ENCODE results near the gene PTPRE.

PTPRE gene

GRCh38 chr10:127943336-127943910 lies 36.5 kb downstream of the PTPRE start:
- H3K4me3 ChIP-seq (ENCODE audit: low read length): no peak overlapping the region
- no peak for TF ChIP-seq CTCF (conservative IDR thresholded peaks at IDR 0.05; ENCODE audit: low read depth, low read length)
- DNase-seq (ENCODE audit: low read depth): no peak

DNA sequence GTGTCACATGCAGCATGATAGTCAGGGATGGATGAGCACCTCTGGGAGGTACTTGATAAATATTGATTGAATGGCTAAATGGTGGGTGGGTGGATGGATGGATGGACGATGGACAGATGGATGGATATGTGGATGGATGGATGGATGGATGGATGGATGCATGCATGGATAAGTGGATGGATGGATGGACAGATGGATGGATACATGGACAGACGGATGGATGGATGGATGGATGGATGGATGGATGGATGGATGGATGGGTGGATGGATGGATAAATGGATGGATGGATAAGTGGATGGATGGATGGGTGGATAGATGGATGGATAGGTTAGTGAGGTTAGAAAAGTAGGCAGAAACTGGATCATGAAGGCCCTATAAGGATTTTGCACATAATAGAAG lies 37.4 kb downstream of the PTPRE start:
- no peak for DNase-seq (ENCODE audit: low read depth)
- TF ChIP-seq CTCF (conservative IDR thresholded peaks at IDR 0.05; ENCODE audit: low read depth, low read length): no peak
- no peak overlapping the region for H3K4me3 ChIP-seq (ENCODE audit: low read length)

DNA sequence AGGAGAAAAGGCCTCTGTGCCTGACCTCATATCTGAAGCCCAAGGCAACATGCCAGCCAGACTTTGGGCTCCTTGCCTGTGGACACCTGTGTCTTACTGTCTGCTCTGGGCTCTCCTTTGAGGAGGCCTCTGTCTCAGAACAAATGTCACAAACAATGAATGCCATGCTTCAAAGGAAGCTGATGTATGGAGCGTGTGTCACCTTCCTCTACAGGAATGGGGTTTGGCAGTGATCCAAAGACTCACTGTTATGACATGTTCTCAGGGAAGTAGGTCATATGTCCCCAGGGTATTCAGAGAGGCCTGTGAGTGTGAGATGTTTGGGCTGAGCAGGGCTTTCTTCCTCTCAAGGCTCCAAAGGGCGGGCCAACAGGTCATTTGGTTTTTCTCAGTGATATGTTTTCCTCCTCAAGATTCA lies 38.4 kb downstream of the PTPRE start:
- no peak overlapping the region for H3K4me3 ChIP-seq (ENCODE audit: low read length)
- no peak for TF ChIP-seq CTCF (conservative IDR thresholded peaks at IDR 0.05; ENCODE audit: low read depth, low read length)
- no peak for DNase-seq (ENCODE audit: low read depth)

DNA sequence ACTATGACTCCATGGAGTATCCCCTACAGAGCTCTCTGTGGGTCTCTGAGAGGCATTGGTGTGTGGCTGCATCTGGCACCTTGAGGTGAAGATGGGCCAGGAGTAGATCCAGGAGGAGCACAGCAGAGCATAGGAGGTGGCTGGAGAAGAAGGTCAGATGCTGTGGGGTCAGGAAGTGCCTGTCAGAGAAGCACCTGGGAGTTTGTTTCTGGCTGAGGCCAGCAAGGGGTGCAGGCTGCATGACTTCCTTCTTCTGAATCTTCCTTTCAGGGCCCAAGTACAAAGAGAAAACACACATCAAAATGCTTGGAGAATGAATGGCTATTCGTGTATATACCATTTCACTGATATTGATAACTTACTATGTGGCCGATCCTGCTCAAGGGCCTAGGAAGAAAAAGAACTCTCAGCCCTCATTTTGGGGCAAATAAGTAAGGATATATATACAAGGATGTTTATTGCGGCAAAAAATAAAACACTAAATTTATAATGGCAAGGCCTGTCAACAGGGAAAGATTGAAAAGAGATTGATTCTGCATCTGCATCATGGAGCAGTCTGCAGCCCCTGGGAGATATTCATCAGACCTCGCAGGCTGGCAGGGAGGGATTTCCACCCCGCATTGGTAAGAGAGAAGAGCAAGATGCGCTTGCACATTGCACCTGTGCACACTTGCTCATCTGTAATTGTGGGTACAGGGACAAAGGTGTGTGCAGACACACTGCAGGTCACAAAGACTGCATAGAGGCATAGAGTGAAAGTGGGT lies 39.2 kb downstream of the PTPRE start:
- no peak overlapping the region for H3K4me3 ChIP-seq (ENCODE audit: low read length)
- TF ChIP-seq CTCF (conservative IDR thresholded peaks at IDR 0.05; ENCODE audit: low read depth, low read length): no peak
- DNase-seq (ENCODE audit: low read depth): no peak

DNA sequence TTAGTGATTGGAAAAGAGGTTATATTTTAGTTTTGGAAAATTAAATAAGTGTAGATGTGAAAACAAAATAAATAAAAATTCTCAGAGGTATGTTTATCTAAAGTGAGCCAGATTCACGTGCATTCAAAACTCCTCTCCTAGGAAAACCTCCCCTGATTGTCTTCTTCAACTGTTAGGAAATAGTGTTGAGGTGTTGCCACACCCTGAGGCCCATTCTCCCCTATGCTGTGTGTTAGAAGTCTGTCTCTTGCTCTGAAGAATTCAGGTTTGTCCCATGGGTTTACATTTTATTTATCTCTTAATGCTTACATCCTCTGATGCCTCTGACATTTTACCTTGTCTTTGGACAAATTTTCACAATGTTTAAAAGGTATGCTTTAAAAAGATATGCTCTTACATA lies 40.3 kb downstream of the PTPRE start:
- no peak for TF ChIP-seq CTCF (conservative IDR thresholded peaks at IDR 0.05; ENCODE audit: low read depth, low read length)
- DNase-seq (ENCODE audit: low read depth): no peak
- no peak overlapping the region for H3K4me3 ChIP-seq (ENCODE audit: low read length)

DNA sequence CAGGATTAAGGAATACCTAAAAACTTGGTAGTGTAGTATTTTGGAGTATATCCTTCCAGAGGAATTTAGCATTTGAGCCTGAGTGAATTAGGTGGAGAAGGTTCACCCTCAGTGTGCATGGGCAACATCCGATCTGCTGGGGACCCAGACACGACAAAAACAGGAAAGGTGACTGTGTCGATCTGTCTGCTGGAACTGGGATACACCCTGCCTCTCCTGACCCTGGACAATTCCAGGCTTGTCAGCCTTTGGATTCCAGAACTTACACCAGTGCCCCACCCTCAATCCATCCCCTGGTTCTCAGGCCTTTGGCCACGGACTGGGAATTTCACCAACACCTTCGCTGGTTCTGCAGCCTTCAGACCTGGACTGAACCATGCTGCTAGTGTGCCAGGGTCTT lies 41.9 kb downstream of the PTPRE start:
- no peak for DNase-seq (ENCODE audit: low read depth)
- no peak for TF ChIP-seq CTCF (conservative IDR thresholded peaks at IDR 0.05; ENCODE audit: low read depth, low read length)
- H3K4me3 ChIP-seq (ENCODE audit: low read length): no peak overlapping the region

GRCh38 chr10:127949831-127950230 lies 42.9 kb downstream of the PTPRE start:
- H3K4me3 ChIP-seq (ENCODE audit: low read length): no peak overlapping the region
- no peak for DNase-seq (ENCODE audit: low read depth)
- no peak for TF ChIP-seq CTCF (conservative IDR thresholded peaks at IDR 0.05; ENCODE audit: low read depth, low read length)

Measured in retinal pigment epithelial cell (primary cell).